Measurements from ENCODE around the gene DNAJC6. TPM values are rescaled to one million over a fixed set of nuclear protein-coding genes. Genes with fewer than 3 reads are reported as not detected.

The DNAJC6 gene
- total and polyA plus RNA-seq, 2 experiments from 2014 or later = 2.5 to 2.8 TPM

DNA sequence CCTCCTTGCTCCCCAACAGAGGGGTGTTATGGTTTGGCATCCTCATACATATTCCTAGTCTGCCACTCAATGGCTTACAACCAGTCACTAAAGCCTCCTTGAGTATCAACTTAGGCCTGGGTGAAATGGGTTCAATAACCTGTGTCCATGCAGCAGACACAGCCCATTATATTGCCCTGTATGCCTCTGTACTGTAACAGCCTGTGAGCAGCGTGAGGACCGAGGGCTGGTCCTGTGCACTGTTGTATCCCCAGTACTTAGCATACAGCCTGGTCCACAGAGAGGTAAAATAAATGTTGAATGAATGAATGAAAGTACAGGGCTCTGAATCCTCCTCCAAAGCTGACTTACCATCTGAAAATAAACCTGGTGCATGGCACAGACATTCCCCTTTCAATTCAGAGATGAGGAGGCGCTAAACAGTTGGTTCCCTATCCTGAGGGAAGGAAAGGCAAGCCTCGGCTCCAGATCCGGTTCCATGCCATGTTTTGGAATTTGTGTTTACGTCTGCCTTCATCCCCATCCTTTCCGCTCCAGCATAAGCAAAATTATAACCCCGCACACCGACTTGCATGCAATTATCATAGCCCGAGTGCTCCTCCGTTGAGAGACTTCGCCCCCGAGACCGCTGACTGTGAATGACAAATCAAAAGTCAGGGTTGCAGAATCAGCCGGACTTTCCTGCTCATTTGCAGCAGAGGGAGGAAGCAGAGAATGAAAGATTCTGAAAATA lies 45.0 kb upstream of the DNAJC6 start:
- peaks cover 15% of the 10 kb centered on the region; the same call in 1 of the 2 replicates for H3K4me1 ChIP-seq (ENCODE audit: insufficient read depth)
- peaks cover 19% of the 10 kb centered on the region; the same call in 1 of the 2 replicates for H3F3A ChIP-seq (ENCODE audit: insufficient read depth)
- no peaks in the 10 kb centered on the region for H3K79me2 ChIP-seq (ENCODE audit: insufficient read depth)
- no peaks in the 10 kb centered on the region for H3K9me2 ChIP-seq (ENCODE audit: insufficient read depth)
- peak overlapping the region; percentile 81 for H3K9ac ChIP-seq
- H4K20me1 ChIP-seq (ENCODE audit: insufficient read depth) = no peaks in the 10 kb centered on the region
- peak overlapping the region; percentile 92 for H2AFZ ChIP-seq
- peak; percentile 79 for DNase-seq
- 15% methylated on average over 15 of the region's 15 CpGs for WGBS, 2 experiments (ENCODE audit: low coverage in 1 of 2, low lambda C conversion rate in 2 of 2, missing lambda C conversion rate in 2 of 2)
- H3K9me3 ChIP-seq (ENCODE audit: low read depth) = no peaks in the 10 kb centered on the region
- TF ChIP-seq EZH2phosphoT487 (IDR thresholded peaks at IDR 0.05; ENCODE audit: insufficient read depth, low read depth) (no peak), EZH2 (IDR thresholded peaks at IDR 0.05; ENCODE audit: insufficient read depth, poor library complexity, severe bottlenecking) (no peak)
- in situ Hi-C loops (cut with MboI) = no loop called here
- H3K4me3 ChIP-seq = peak overlapping the region; percentile 74
- H3K4me2 ChIP-seq (ENCODE audit: unreplicated experiment) = peak overlapping the region; percentile 90
- H3K27ac ChIP-seq = peak overlapping the region; percentile 19
- H3K27me3 ChIP-seq (replicated peaks; ENCODE audit: insufficient read depth) = no peaks in the 10 kb centered on the region
- H3K36me3 ChIP-seq (ENCODE audit: low read depth) = no peaks in the 10 kb centered on the region

GRCh38 chr1:65265296-65265650 lies 44.1 kb upstream of the DNAJC6 start:
- DNase-seq = peak; percentile 33
- Histone ChIP-seq H3K4me2 (ENCODE audit: unreplicated experiment) (peak overlapping the region; percentile 90), H3K79me2 (ENCODE audit: insufficient read depth) (no peaks in the 10 kb centered on the region), H3K27me3 (replicated peaks; ENCODE audit: insufficient read depth) (no peaks in the 10 kb centered on the region), H3K4me3 (peak overlapping the region; percentile 74), H2AFZ (peak overlapping the region; percentile 92), H3K36me3 (ENCODE audit: low read depth) (no peaks in the 10 kb centered on the region), H3K9me3 (ENCODE audit: low read depth) (no peaks in the 10 kb centered on the region), H4K20me1 (ENCODE audit: insufficient read depth) (no peaks in the 10 kb centered on the region), H3K9ac (peak overlapping the region; percentile 81), H3K9me2 (ENCODE audit: insufficient read depth) (no peaks in the 10 kb centered on the region), H3F3A (ENCODE audit: insufficient read depth) (peaks cover 19% of the 10 kb centered on the region; the same call in 1 of the 2 replicates), H3K4me1 (ENCODE audit: insufficient read depth) (peaks cover 15% of the 10 kb centered on the region; the same call in 1 of the 2 replicates), H3K27ac (peak overlapping the region; percentile 19)
- no peak for TF ChIP-seq EZH2phosphoT487 (IDR thresholded peaks at IDR 0.05; ENCODE audit: insufficient read depth, low read depth)
- no peak for TF ChIP-seq EZH2 (IDR thresholded peaks at IDR 0.05; ENCODE audit: insufficient read depth, poor library complexity, severe bottlenecking)
- in situ Hi-C loops (cut with MboI) = no loop called here
- WGBS, 2 experiments (ENCODE audit: low coverage in 1 of 2, low lambda C conversion rate in 2 of 2, missing lambda C conversion rate in 2 of 2) = 5% methylated on average over 7 of the region's 7 CpGs

- H3K9me2 ChIP-seq (ENCODE audit: insufficient read depth) = no peaks in the 10 kb centered on the region
- H3K36me3 ChIP-seq (ENCODE audit: low read depth) = no peaks in the 10 kb centered on the region
- TF ChIP-seq EZH2phosphoT487 (IDR thresholded peaks at IDR 0.05; ENCODE audit: insufficient read depth, low read depth) = no peak
- TF ChIP-seq EZH2 (IDR thresholded peaks at IDR 0.05; ENCODE audit: insufficient read depth, poor library complexity, severe bottlenecking) = no peak
- no peaks in the 10 kb centered on the region for H3K9me3 ChIP-seq (ENCODE audit: low read depth)
- in situ Hi-C loops (cut with MboI) = no loop called here
- H3K4me1 ChIP-seq (ENCODE audit: insufficient read depth) = peaks cover 13% of the 10 kb centered on the region; the same call in 1 of the 2 replicates
- H2AFZ ChIP-seq = peak overlapping the region; percentile 92
- H3K4me3 ChIP-seq = peak overlapping the region; percentile 74
- H3K4me2 ChIP-seq (ENCODE audit: unreplicated experiment) = peak overlapping the region; percentile 90
- no peak overlapping the region for H3K27ac ChIP-seq
- DNase-seq = peak; percentile 80
- no peaks in the 10 kb centered on the region for H3K79me2 ChIP-seq (ENCODE audit: insufficient read depth)
- peaks cover 14% of the 10 kb centered on the region; the same call in 1 of the 2 replicates for H3F3A ChIP-seq (ENCODE audit: insufficient read depth)
- H3K9ac ChIP-seq = peak overlapping the region; percentile 81
- no peaks in the 10 kb centered on the region for H3K27me3 ChIP-seq (replicated peaks; ENCODE audit: insufficient read depth)
- WGBS, 2 experiments (ENCODE audit: low coverage in 1 of 2, low lambda C conversion rate in 2 of 2, missing lambda C conversion rate in 2 of 2) = 4% methylated on average over 58 to 59 of the region's 59 CpGs
- no peaks in the 10 kb centered on the region for H4K20me1 ChIP-seq (ENCODE audit: insufficient read depth)
Observed at GRCh38 chr1:65265651-65266351, 43.5 kb upstream of the DNAJC6 start.

GRCh38 chr1:65266476-65266875 lies 42.9 kb upstream of the DNAJC6 start:
- H3K9ac ChIP-seq = peak overlapping the region; percentile 81
- 92 to 94% methylated on average over 1 of the region's 1 CpG for WGBS, 2 experiments (ENCODE audit: low coverage in 1 of 2, low lambda C conversion rate in 2 of 2, missing lambda C conversion rate in 2 of 2)
- TF ChIP-seq EZH2 (IDR thresholded peaks at IDR 0.05; ENCODE audit: insufficient read depth, poor library complexity, severe bottlenecking) = no peak
- H3K9me2 ChIP-seq (ENCODE audit: insufficient read depth) = no peaks in the 10 kb centered on the region
- H2AFZ ChIP-seq = peak overlapping the region; percentile 92
- DNase-seq = no peak
- H3K27ac ChIP-seq = no peak overlapping the region
- H4K20me1 ChIP-seq (ENCODE audit: insufficient read depth) = no peaks in the 10 kb centered on the region
- no peaks in the 10 kb centered on the region for H3K36me3 ChIP-seq (ENCODE audit: low read depth)
- 0 out of 2 replicates have a peak, but pooled peaks cover 7% of the 10 kb centered on the region for H3F3A ChIP-seq (ENCODE audit: insufficient read depth)
- no peaks in the 10 kb centered on the region for H3K9me3 ChIP-seq (ENCODE audit: low read depth)
- peak overlapping the region; percentile 90 for H3K4me2 ChIP-seq (ENCODE audit: unreplicated experiment)
- in situ Hi-C loops (cut with MboI) = no loop called here
- no peaks in the 10 kb centered on the region for H3K27me3 ChIP-seq (replicated peaks; ENCODE audit: insufficient read depth)
- peak overlapping the region; percentile 74 for H3K4me3 ChIP-seq
- H3K79me2 ChIP-seq (ENCODE audit: insufficient read depth) = no peaks in the 10 kb centered on the region
- H3K4me1 ChIP-seq (ENCODE audit: insufficient read depth) = peaks cover 8% of the 10 kb centered on the region; the same call in 1 of the 2 replicates
